Measurements from ENCODE around the gene NTM.

NTM gene

DNA sequence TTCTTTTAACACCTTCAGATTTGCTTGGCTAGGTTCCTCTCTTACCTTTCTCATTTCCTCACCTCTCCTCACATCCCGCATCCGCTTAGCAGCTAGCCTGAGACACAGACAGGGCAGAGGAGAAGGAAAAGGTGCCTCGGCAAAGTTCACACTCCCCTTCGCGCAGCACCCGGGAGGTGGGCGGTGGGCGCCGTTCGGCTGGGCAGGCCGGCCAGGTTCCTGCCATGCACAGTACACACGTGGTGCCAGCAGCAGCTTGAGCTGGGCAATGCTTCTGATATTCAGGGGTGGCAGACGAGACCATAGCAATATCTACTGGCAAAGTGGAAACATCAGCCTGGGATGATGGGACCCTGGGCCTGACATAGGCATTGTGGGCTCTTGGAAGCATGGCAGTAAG lies 3.3 kb downstream of the NTM start:
- no peak for DNase-seq

GRCh38 chr11:131375421-131375820 lies 5.0 kb downstream of the NTM start:
- no peak for DNase-seq

GRCh38 chr11:131375915-131376314 lies 5.5 kb downstream of the NTM start:
- DNase-seq, result no peak

- no peak for DNase-seq
These were observed 8.5 kb downstream of the NTM start for GRCh38 chr11:131378931-131379330.

GRCh38 chr11:131385763-131386390 lies 15.5 kb downstream of the NTM start:
- no peak for DNase-seq

- DNase-seq, result no peak
These were observed 16.0 kb downstream of the NTM start for GRCh38 chr11:131386408-131386807.

GRCh38 chr11:131388030-131388429 lies 17.6 kb downstream of the NTM start:
- DNase-seq, result no peak

GRCh38 chr11:131389582-131389981 lies 19.2 kb downstream of the NTM start:
- peak; percentile 7 for DNase-seq

- DNase-seq, result no peak
These were observed 20.8 kb downstream of the NTM start for GRCh38 chr11:131391176-131391575.

GRCh38 chr11:131392528-131393255 lies 22.3 kb downstream of the NTM start:
- peak; percentile 10 for DNase-seq

- no peak for DNase-seq
These were observed 23.3 kb downstream of the NTM start for GRCh38 chr11:131393691-131394090.

DNA sequence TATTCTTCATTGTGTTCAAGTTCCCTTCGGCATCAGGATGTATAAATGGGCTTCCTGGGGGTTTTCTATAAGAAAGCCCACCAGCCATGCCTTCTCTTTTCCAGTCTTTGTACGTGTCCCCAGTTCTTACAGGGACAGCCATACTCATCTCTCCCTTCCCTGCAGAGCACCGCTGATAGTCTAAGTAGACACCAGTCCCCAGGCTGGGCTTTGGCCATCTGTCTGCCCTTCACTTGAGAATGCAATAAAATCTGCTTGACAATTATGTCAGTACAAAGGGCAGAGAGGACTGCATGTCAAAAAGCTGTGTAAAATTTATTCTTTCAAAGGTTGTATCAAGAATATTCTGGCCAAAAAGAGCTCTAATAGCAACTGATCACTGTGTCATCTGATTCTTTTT lies 27.3 kb downstream of the NTM start:
- DNase-seq, result no peak

DNA sequence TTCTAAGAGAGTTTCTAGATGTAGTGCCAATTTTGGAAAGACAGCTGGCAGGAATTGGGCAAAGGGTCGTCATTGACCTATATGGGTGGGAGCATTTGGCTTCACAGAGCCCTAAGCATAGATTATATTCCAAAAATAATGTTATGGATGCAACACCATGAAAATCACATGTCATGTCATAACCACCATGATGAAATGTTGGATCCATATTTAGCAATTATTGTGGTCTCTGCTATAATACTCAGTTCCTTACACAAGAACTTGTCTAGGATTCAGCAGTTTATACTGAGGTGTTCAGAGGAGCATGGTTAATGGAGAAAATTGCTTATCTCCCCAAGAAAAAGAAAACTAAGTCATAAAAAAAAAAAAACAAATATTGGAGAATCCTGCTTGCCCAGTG lies 31.6 kb downstream of the NTM start:
- DNase-seq, result no peak

GRCh38 chr11:131404010-131404409 lies 33.6 kb downstream of the NTM start:
- no peak for DNase-seq

- peak; percentile 58 for DNase-seq
These were observed 37.7 kb downstream of the NTM start for GRCh38 chr11:131408025-131408640.

- no peak for DNase-seq
These were observed 38.9 kb downstream of the NTM start for GRCh38 chr11:131409345-131409744.

GRCh38 chr11:131411636-131412035 lies 41.2 kb downstream of the NTM start:
- DNase-seq, result no peak

- DNase-seq, result no peak
These were observed 41.6 kb downstream of the NTM start for GRCh38 chr11:131412061-131412460.

GRCh38 chr11:131413217-131413616 lies 42.8 kb downstream of the NTM start:
- no peak for DNase-seq

DNA sequence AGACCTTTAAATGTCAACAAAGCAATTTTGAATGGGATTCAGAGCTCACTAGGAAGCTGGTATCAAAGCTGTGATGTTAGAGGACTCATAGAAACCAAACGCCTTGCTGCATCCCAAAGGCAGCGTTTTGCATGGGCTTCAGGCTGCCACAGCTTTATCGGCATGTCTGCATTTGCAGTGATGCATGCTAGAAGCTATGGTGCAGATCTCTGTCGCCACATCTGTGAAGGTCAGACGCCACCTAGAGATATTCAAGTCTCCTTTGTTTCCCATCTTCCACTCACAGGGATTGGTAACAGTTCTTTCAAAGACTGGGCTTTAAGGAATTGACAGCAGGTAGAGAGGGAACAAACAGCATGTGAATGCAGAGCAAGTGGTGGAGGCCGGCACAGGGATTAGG lies 47.8 kb downstream of the NTM start:
- no peak for DNase-seq

- no peak for DNase-seq
These were observed 50.8 kb downstream of the NTM start for GRCh38 chr11:131421066-131421855.

DNA sequence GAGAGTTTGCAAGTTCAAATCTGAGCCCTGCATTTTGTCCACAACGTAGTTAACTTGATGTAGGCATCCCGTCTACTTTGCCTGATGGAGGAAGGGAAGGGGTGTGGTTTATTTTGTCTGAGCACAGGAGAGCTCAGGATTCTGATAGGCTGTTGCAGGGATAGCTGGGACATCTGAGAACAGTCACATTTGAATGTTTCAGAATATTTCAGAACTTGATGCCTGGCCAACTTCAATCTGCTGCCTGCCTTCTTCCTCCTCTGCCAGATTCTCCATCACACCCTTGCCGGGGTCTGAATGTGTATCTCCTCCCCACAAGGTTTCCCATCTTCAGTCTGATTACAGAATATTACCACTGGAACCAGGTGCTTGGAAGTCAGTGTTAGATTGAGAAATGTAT lies 51.6 kb downstream of the NTM start:
- DNase-seq, result no peak

DNA sequence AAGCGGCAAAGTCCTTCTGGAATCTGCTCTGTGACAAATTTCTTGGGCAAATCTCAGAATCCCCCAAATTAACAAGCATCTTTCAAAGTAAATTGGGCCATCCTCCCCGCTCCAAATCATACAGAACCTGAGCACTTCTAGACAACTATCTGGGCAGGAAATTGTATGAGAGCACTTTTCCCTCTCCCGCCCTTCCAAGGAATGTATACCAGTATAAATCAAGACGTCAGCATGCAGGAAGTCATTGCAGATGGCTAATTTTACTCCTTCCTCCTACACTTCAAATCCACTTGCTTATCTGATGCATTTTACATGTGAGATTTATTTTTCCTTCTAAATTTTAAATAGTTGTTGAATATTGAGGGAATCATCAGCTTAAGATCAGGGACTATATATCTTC lies 52.1 kb downstream of the NTM start:
- peak; percentile 43 for DNase-seq

GRCh38 chr11:131423688-131424087 lies 53.3 kb downstream of the NTM start:
- peak; percentile 36 for DNase-seq

All from fibroblast of skin of right quadriceps (primary cell).